ENCODE measurements around the gene TLR6. TPM values are rescaled to one million over a fixed set of nuclear protein-coding genes. Genes with fewer than 3 reads are reported as not detected.

Gene TLR6
- total RNA-seq, 1 donor from 2014 or later = 0.29 TPM

GRCh38 chr4:38837849-38838248, 18.8 kb downstream of the TLR6 start:
- no peak for DNase-seq (ENCODE audit: low read depth)
- TF ChIP-seq, protein P1, sequence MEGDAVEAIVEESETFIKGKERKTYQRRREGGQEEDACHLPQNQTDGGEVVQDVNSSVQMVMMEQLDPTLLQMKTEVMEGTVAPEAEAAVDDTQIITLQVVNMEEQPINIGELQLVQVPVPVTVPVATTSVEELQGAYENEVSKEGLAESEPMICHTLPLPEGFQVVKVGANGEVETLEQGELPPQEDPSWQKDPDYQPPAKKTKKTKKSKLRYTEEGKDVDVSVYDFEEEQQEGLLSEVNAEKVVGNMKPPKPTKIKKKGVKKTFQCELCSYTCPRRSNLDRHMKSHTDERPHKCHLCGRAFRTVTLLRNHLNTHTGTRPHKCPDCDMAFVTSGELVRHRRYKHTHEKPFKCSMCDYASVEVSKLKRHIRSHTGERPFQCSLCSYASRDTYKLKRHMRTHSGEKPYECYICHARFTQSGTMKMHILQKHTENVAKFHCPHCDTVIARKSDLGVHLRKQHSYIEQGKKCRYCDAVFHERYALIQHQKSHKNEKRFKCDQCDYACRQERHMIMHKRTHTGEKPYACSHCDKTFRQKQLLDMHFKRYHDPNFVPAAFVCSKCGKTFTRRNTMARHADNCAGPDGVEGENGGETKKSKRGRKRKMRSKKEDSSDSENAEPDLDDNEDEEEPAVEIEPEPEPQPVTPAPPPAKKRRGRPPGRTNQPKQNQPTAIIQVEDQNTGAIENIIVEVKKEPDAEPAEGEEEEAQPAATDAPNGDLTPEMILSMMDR (conservative IDR thresholded peaks at IDR 0.05; ENCODE audit: low read depth, low read length) = no peak

GRCh38 chr4:38837334-38837733, 19.3 kb downstream of the TLR6 start:
- TF ChIP-seq, protein P1 (conservative IDR thresholded peaks at IDR 0.05; ENCODE audit: low read depth, low read length) = no peak
- no peak overlapping the region for H3K4me3 ChIP-seq (ENCODE audit: low read depth, low read length)
- DNase-seq (ENCODE audit: low read depth) = no peak

More at GRCh38 chr4:38837849-38838248, 18.8 kb downstream of the TLR6 start:
- no peak overlapping the region for H3K4me3 ChIP-seq (ENCODE audit: low read depth, low read length)

DNA sequence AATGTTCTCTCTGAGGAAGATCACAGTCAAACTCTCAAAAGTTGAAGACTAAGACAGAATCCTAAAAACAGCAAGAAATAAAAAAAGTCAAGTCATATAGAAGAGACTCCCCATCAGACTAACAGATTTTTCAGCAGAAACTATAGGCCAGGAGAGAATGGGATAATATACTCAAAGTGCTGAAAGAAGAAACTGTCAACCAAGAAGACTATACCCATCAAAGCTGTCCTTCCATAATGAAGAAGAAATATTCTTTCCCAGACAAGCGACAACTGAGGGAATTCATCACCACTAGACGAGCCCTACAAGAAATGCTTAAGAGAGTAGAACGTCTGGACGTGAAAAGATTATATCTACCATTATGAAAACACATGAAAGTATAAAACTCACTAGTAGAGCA, 22.0 kb downstream of the TLR6 start:
- TF ChIP-seq, protein P1 (conservative IDR thresholded peaks at IDR 0.05; ENCODE audit: low read depth, low read length) = no peak
- no peak overlapping the region for H3K4me3 ChIP-seq (ENCODE audit: low read depth, low read length)
- no peak for DNase-seq (ENCODE audit: low read depth)

- H3K4me3 ChIP-seq (ENCODE audit: low read depth, low read length) = no peak overlapping the region
- TF ChIP-seq, protein P1 (conservative IDR thresholded peaks at IDR 0.05; ENCODE audit: low read depth, low read length) = peak; percentile 28
- DNase-seq (ENCODE audit: low read depth) = no peak
These were observed 23.7 kb downstream of the TLR6 start for GRCh38 chr4:38832624-38833528.

GRCh38 chr4:38832206-38832605, 24.4 kb downstream of the TLR6 start:
- TF ChIP-seq, protein P1 (conservative IDR thresholded peaks at IDR 0.05; ENCODE audit: low read depth, low read length) = no peak
- H3K4me3 ChIP-seq (ENCODE audit: low read depth, low read length) = no peak overlapping the region
- no peak for DNase-seq (ENCODE audit: low read depth)

DNA sequence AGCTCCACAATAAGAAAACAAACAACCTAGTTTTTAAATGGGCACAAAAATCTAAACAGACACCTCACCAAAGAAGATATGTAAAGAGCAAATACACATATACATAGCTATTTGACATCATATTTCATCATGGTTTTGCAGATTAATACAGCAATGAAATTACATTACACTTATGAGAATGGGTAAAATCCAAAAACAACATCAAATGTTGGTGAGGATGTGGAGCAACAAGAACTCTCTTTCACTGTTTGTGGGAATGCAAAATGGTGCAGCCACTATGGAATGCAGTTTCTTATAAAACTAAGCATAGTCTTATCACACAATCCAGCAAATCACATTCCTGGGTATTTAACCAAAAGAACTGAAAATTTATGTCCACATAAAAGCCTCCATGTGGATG, 25.0 kb downstream of the TLR6 start:
- DNase-seq (ENCODE audit: low read depth) = no peak

More for the DNA sequence above, 25.0 kb downstream of the TLR6 start:
- TF ChIP-seq, protein P1 (conservative IDR thresholded peaks at IDR 0.05; ENCODE audit: low read depth, low read length) = no peak
- H3K4me3 ChIP-seq (ENCODE audit: low read depth, low read length) = no peak overlapping the region
